BLaER1 (cell line): ENCODE data around the gene MRPS30.

Experiments
- H3K27ac ChIP-seq: shearing (Covaris generic); formaldehyde crosslinking; 2 replicates; pipeline ENCODE4 v1.8.1; 2022
- H3K27me3 ChIP-seq: shearing (Covaris generic); formaldehyde crosslinking; 2 replicates; pipeline ENCODE4 v1.8.1; 2022
- H3K36me3 ChIP-seq: shearing (Covaris generic); formaldehyde crosslinking; 2 replicates; pipeline ENCODE4 v1.8.1; 2022
- H3K4me1 ChIP-seq: shearing (Covaris generic); formaldehyde crosslinking; 2 replicates; pipeline ENCODE4 v1.8.1; 2022
- H3K4me2 ChIP-seq: shearing (Covaris generic); formaldehyde crosslinking; 2 replicates; pipeline ENCODE4 v1.8.1; 2022
- H3K4me3 ChIP-seq: shearing (Covaris generic); formaldehyde crosslinking; 2 replicates; pipeline ENCODE4 v1.8.1; 2022
- H3K9ac ChIP-seq: shearing (Covaris generic); formaldehyde crosslinking; 2 replicates; pipeline ENCODE4 v1.8.1; 2022
- H3K9me3 ChIP-seq: shearing (Covaris generic); formaldehyde crosslinking; 2 replicates; pipeline ENCODE4 v1.8.1; 2022
- H4K20me1 ChIP-seq: shearing (Covaris generic); formaldehyde crosslinking; 2 replicates; pipeline ENCODE4 v1.8.1; 2022
- Cebpa-rat ChIP-seq: shearing (Covaris generic); IDR thresholded peaks from 2 replicates; pipeline ENCODE4 v1.8.1; 2022

Gene MRPS30

DNA sequence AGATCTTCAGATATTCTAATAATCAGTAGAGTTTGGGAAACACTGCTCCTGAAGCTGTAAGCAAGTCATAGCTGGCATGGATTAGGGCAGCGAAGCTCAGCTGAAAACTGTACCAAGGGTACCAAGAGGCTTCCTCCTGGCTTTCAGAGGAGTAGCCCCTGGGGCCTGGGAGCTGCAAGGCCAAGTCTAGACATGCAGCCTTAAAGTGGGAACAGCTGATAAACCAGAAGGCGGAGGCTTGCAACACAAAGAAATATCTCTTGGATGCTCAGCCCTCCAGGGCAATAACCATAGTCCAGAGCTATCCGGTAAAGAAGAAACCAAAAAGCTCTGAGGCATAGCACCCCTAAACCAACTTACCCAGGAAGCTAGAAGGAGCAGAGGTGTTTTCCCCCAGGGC is 51.5 kb downstream of the MRPS30 start:
- Histone ChIP-seq H3K9ac (no peak overlapping the region), H3K4me1 (no peaks in the 10 kb centered on the region), H3K27ac (no peak overlapping the region), H3K9me3 (no peaks in the 10 kb centered on the region), H3K27me3 (no peaks in the 10 kb centered on the region), H3K4me2 (no peak overlapping the region), H4K20me1 (no peaks in the 10 kb centered on the region), H3K4me3 (no peak overlapping the region), H3K36me3 (no peaks in the 10 kb centered on the region)
- TF ChIP-seq Cebpa-rat: no peak

DNA sequence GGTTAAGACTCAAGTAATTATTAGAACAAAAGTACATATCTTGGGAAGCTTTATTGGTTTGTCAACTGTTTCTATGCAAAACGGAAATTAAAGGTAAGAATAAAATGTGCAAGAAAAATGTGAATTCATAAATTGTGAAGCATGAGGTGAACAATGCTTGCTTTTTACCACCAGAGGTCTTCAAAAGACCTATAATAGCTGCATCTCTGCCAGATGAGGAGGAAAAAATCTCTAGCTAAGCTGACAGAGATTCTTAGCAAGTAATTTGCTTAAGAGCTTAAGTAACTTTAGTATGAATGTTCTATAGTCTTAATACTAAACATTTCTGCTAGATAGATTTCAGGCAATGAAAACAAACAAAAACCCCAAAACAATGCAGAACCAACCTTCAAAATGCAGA is 54.1 kb downstream of the MRPS30 start:
- TF ChIP-seq Cebpa-rat: no peak
- Histone ChIP-seq H3K4me1 (no peaks in the 10 kb centered on the region), H3K27ac (no peak overlapping the region), H3K4me2 (no peak overlapping the region), H3K36me3 (no peaks in the 10 kb centered on the region), H3K27me3 (no peaks in the 10 kb centered on the region), H3K9me3 (no peaks in the 10 kb centered on the region), H3K4me3 (no peak overlapping the region), H4K20me1 (no peaks in the 10 kb centered on the region), H3K9ac (no peak overlapping the region)
